ENCODE results near the gene VTI1A. TPM values are rescaled to one million over a fixed set of nuclear protein-coding genes. Genes with fewer than 3 reads are reported as not detected.
A peak's percentile ranks its signal among the peaks of the same experiment; 100 is the strongest.

The VTI1A gene
- total RNA-seq, 1 donor from 2014 or later: 30.1 TPM

DNA sequence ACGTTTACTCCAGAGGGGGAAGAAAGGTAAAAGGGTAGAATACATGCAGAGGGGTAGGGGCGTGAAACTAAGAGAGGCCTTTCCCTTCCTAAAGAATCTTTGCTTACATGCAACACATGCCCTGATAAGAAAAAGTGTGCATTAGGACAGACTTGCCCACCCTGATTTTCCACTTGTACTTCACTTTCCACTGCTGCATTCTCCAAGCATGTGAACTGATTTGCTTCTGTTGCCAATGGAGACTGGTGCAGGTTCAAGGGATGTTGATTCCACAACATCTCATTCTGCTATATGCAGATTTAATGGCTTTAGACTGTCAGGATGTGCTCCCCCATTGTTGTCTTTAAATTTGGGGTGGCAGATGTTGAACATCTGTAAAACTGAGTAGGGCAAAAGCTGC lies 265.5 kb downstream of the VTI1A start:
- no peak overlapping the region for H3K4me3 ChIP-seq (ENCODE audit: low read depth, low read length)
- TF ChIP-seq, protein P1, sequence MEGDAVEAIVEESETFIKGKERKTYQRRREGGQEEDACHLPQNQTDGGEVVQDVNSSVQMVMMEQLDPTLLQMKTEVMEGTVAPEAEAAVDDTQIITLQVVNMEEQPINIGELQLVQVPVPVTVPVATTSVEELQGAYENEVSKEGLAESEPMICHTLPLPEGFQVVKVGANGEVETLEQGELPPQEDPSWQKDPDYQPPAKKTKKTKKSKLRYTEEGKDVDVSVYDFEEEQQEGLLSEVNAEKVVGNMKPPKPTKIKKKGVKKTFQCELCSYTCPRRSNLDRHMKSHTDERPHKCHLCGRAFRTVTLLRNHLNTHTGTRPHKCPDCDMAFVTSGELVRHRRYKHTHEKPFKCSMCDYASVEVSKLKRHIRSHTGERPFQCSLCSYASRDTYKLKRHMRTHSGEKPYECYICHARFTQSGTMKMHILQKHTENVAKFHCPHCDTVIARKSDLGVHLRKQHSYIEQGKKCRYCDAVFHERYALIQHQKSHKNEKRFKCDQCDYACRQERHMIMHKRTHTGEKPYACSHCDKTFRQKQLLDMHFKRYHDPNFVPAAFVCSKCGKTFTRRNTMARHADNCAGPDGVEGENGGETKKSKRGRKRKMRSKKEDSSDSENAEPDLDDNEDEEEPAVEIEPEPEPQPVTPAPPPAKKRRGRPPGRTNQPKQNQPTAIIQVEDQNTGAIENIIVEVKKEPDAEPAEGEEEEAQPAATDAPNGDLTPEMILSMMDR (conservative IDR thresholded peaks at IDR 0.05; ENCODE audit: low read depth, low read length): no peak
- no peak for DNase-seq (ENCODE audit: low read depth)

DNA sequence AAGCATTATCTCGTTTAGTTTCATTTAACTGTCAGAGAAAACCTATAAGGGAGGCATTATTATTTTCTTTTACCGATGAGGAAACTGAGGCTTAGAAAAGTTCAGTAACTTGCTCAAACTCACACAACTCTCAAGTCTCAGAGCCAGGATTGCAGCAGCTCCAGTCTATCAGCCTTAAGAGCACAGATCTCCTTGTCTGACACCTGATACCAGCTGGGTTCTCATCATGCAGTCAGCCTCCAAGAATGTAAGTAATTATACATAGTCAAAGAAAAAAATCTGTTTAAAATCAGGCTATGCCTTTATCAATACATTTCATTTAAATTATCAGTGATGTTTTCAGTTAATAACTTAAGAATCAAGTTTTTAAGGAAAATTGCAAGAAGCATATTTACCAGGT lies 266.4 kb downstream of the VTI1A start:
- TF ChIP-seq, protein P1 (conservative IDR thresholded peaks at IDR 0.05; ENCODE audit: low read depth, low read length): no peak
- DNase-seq (ENCODE audit: low read depth): no peak
- H3K4me3 ChIP-seq (ENCODE audit: low read depth, low read length): no peak overlapping the region

DNA sequence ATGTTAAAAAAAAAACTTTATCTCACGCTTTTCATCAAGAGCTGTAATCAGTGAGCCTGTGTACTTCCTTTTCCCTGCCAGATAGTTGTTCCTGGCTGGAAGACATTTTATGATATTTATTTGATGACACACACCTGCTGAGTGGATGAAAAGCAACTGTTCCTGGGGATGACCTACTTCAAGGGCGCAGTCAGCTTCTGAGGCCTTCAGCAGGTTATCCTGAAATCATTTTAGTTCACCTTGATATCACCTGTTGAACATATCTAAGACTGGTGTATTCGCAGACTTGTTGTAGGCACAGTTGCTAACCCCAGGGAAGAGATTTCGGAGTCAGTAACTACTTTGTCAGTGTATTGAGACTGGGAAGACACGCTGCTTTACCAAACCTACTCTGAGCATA lies 268.6 kb downstream of the VTI1A start:
- TF ChIP-seq, protein P1 (conservative IDR thresholded peaks at IDR 0.05; ENCODE audit: low read depth, low read length): no peak
- DNase-seq (ENCODE audit: low read depth): no peak
- H3K4me3 ChIP-seq (ENCODE audit: low read depth, low read length): no peak overlapping the region

DNA sequence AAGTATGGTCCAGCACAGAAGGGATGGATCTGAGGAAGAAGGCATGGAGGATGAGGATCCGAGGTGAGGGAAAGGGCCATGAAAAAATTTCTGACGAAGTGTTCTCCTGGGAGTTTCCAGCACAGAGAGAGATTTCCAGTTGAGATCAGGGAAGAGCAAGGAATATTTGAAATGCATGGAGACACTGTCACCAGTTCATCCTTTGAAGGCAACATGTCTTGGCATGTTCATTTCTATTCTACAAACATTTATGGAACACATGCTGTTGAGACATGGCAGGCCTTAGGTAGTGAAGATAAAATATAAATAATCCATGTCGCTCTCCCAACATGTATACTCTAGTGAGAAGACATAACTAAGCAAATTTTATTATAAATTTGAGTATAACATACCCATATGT lies 269.1 kb downstream of the VTI1A start:
- no peak overlapping the region for H3K4me3 ChIP-seq (ENCODE audit: low read depth, low read length)
- TF ChIP-seq, protein P1 (conservative IDR thresholded peaks at IDR 0.05; ENCODE audit: low read depth, low read length): no peak
- no peak for DNase-seq (ENCODE audit: low read depth)

DNA sequence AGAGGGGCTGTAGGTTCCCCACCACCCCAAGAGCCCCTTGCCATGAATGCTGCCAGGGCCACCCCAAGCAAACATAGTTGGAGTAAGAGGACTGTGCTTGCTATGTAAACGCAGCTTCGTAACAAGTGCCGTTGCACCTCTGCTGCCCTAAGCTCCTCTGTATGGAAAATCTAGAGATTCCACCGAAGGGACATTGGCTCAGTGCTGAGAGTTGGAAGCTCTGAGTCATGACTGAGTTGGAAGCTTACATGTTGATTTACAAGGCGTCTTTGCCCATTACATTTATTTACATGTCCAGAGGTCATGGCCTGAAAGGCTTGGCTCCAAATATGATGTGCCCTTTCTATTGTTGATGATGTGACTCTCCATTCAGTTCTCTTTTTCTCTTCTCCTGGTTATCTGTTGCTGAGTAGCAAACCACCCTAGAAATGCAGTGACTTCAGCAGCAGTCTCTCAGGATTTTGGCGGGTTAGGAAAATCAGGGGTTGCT lies 270.0 kb downstream of the VTI1A start:
- H3K4me3 ChIP-seq (ENCODE audit: low read depth, low read length): no peak overlapping the region
- TF ChIP-seq, protein P1 (conservative IDR thresholded peaks at IDR 0.05; ENCODE audit: low read depth, low read length): no peak
- no peak for DNase-seq (ENCODE audit: low read depth)

DNA sequence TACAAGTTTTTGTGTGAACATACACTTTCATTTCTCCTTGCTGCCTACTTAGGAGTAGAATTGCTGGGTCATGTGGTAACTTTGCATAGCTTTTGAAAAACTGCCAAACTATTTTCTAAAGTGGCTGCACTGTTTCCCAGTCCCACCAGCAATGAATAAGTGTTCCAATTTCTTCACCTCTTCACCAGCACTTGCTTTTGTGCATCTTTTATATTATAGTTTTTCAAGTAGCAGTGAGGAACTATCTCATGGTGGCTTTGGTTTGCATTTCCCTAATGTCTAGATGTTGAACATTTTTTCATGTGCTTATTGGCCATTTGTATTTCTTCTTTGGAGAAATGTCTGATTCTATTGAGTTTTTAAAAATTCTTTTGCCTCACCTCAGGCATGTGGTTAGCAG lies 273.2 kb downstream of the VTI1A start:
- TF ChIP-seq, protein P1 (conservative IDR thresholded peaks at IDR 0.05; ENCODE audit: low read depth, low read length): no peak
- no peak overlapping the region for H3K4me3 ChIP-seq (ENCODE audit: low read depth, low read length)
- no peak for DNase-seq (ENCODE audit: low read depth)

DNA sequence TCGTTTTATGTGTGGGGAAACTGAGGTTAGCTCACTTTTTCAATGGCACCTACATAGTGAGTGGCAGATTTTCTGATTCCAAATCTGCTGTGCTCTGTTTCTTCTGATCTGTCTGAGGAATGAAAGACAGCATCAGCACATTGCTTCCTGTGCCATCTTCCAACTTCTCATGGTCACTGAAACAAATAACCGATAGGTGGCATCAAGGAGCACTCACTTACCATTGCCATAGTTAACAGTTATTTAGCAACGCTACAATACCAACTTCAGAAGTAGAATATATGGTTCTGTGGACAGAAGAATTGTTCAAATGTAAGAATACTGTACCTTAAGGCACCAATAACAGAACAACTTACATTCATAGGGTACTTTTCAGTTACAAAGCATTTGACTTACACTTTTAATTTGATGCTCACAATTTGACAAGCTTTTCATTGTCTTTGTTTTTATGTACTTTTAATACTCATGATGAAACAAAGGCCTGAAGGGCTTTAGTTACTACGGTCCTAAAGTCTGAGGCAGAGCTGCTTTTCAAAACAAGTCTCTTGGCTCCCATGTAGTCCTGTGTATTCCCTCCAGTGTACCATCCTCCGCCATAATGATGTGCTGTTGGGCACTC lies 274.2 kb downstream of the VTI1A start:
- TF ChIP-seq, protein P1 (conservative IDR thresholded peaks at IDR 0.05; ENCODE audit: low read depth, low read length): peak; percentile 77
- no peak overlapping the region for H3K4me3 ChIP-seq (ENCODE audit: low read depth, low read length)
- no peak for DNase-seq (ENCODE audit: low read depth)

All from epithelial cell of proximal tubule (primary cell).